Activated T-cell treated with anti-CD3 and anti-CD28 coated beads for 4 hours (primary cell): ENCODE data around the gene TTLL5.
"Not testable (repeated sequence)": the region's sequence is repeated elsewhere in the genome, so short reads cannot be mapped to it uniquely, and the experiment has no call there.

Source experiments
- DNase-seq: peaks from one replicate; pipeline ENCODE4 v3.0.0-alpha.2; 2020

The TTLL5 gene

GRCh38 chr14:75840911-75841310, 179.9 kb downstream of the TTLL5 start:
- DNase-seq: no peak

- no peak for DNase-seq
Observed at GRCh38 chr14:75842551-75842950, 181.5 kb downstream of the TTLL5 start.

GRCh38 chr14:75844486-75844885, 183.4 kb downstream of the TTLL5 start:
- DNase-seq: no peak

- DNase-seq: no peak
Observed at GRCh38 chr14:75845136-75845804, 184.2 kb downstream of the TTLL5 start.

GRCh38 chr14:75846694-75847093, 185.6 kb downstream of the TTLL5 start:
- DNase-seq: not testable (repeated sequence)

- DNase-seq: no peak
Observed at GRCh38 chr14:75847584-75847983, 186.5 kb downstream of the TTLL5 start.

- DNase-seq: no peak
Observed at GRCh38 chr14:75848167-75848913, 187.3 kb downstream of the TTLL5 start.

GRCh38 chr14:75849300-75849895, 188.4 kb downstream of the TTLL5 start:
- no peak for DNase-seq

- no peak for DNase-seq
Observed at GRCh38 chr14:75851574-75851866, 190.5 kb downstream of the TTLL5 start.

- no peak for DNase-seq
Observed at GRCh38 chr14:75854111-75854799, 193.2 kb downstream of the TTLL5 start.

GRCh38 chr14:75857199-75857598, 196.2 kb downstream of the TTLL5 start:
- DNase-seq: no peak

GRCh38 chr14:75858362-75858761, 197.3 kb downstream of the TTLL5 start:
- no peak for DNase-seq

- DNase-seq: no peak
Observed at GRCh38 chr14:75859746-75860145, 198.7 kb downstream of the TTLL5 start.

- DNase-seq: no peak
Observed at GRCh38 chr14:75860561-75861160, 199.6 kb downstream of the TTLL5 start.

- DNase-seq: no peak
Observed at GRCh38 chr14:75861161-75861621, 200.1 kb downstream of the TTLL5 start.

- no peak for DNase-seq
Observed at GRCh38 chr14:75863221-75863620, 202.2 kb downstream of the TTLL5 start.

GRCh38 chr14:75864352-75864751, 203.3 kb downstream of the TTLL5 start:
- no peak for DNase-seq

GRCh38 chr14:75865531-75865930, 204.5 kb downstream of the TTLL5 start:
- DNase-seq: no peak

GRCh38 chr14:75866970-75867369, 205.9 kb downstream of the TTLL5 start:
- DNase-seq: no peak

GRCh38 chr14:75871181-75871880, 210.3 kb downstream of the TTLL5 start:
- no peak for DNase-seq

GRCh38 chr14:75875958-75876357, 214.9 kb downstream of the TTLL5 start:
- DNase-seq: no peak

- no peak for DNase-seq
Observed at GRCh38 chr14:75876530-75876929, 215.5 kb downstream of the TTLL5 start.

GRCh38 chr14:75877292-75877691, 216.2 kb downstream of the TTLL5 start:
- no peak for DNase-seq
